ENCODE data around the gene FOXQ1.
A peak's percentile ranks its signal among the peaks of the same experiment; 100 is the strongest.

The FOXQ1 gene

DNA sequence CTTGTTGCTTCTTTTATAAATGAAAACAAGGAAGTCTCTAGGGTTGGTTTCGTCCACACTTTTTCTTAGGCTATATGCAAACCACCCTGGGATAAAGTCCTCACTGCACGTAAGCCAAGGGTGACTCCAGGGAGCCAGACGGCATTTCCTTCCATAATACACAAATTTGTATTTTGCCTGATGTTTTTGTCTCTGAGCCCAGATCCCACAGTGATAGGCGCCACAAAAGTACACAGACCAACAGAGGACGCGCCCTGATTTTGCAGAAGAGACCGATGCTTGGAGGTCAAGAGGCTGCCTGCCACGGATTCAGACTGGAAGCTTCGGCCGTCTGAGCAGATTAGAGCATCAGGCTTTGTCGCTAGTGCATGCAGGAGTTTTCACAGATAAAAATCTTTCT lies 22.8 kb downstream of the FOXQ1 start:
- no peak for TF ChIP-seq TAF1 (IDR thresholded peaks at IDR 0.05; ENCODE audit: borderline replicate concordance, insufficient read depth, low read length)
- no peak for TF ChIP-seq SIN3A (IDR thresholded peaks at IDR 0.05; ENCODE audit: borderline replicate concordance, insufficient read depth, low read length)
- TF ChIP-seq FOXP2 (optimal IDR thresholded peaks at IDR 0.05; ENCODE audit: borderline replicate concordance, extremely low read depth, extremely low read length, insufficient read depth), result peak; percentile 63
- TF ChIP-seq, protein P1, sequence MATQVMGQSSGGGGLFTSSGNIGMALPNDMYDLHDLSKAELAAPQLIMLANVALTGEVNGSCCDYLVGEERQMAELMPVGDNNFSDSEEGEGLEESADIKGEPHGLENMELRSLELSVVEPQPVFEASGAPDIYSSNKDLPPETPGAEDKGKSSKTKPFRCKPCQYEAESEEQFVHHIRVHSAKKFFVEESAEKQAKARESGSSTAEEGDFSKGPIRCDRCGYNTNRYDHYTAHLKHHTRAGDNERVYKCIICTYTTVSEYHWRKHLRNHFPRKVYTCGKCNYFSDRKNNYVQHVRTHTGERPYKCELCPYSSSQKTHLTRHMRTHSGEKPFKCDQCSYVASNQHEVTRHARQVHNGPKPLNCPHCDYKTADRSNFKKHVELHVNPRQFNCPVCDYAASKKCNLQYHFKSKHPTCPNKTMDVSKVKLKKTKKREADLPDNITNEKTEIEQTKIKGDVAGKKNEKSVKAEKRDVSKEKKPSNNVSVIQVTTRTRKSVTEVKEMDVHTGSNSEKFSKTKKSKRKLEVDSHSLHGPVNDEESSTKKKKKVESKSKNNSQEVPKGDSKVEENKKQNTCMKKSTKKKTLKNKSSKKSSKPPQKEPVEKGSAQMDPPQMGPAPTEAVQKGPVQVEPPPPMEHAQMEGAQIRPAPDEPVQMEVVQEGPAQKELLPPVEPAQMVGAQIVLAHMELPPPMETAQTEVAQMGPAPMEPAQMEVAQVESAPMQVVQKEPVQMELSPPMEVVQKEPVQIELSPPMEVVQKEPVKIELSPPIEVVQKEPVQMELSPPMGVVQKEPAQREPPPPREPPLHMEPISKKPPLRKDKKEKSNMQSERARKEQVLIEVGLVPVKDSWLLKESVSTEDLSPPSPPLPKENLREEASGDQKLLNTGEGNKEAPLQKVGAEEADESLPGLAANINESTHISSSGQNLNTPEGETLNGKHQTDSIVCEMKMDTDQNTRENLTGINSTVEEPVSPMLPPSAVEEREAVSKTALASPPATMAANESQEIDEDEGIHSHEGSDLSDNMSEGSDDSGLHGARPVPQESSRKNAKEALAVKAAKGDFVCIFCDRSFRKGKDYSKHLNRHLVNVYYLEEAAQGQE (IDR thresholded peaks at IDR 0.05; ENCODE audit: insufficient read depth in 1 of 2, low read depth in 2 of 2, low read length in 2 of 2), result no peak
- no peak for TF ChIP-seq POLR2AphosphoS5 (IDR thresholded peaks at IDR 0.05; ENCODE audit: low read depth, low read length)

DNA sequence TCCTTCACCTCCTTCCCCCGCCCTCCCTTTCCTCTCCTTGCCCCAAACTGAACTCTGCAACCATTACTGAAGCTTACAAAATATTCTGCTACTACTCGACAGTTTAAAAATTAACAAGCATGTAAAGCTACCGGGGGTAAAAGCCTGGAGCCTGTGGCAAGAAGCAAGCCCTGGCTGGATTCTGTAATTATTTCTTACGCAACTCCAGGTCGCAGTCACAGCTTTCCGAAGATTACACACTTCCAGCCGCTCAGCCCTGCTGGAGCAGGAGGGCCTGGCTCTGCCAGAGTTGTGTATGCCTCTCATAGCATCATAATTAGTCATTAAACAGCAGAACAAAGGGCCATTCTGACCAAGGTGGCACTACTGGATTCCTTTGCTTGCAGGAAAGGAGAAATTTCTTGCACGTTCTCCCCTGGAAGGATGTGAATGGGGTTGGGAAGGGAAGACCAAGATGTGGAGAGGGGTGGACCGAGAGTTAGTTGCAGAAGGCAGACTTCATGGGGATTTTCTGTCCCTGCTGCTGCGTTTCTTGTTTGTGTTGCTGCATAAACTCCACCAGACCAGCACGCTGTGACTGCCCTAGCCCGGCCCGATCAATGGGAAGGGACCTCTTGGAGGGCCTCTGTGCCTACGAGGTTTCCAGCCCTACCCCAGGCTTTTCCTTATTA lies 23.6 kb downstream of the FOXQ1 start:
- TF ChIP-seq, protein P1 (IDR thresholded peaks at IDR 0.05; ENCODE audit: insufficient read depth in 1 of 2, low read depth in 2 of 2, low read length in 2 of 2), result peak in 1 of 2 experiments; percentile 54; a peak in 1 of 4 replicates
- TF ChIP-seq POLR2AphosphoS5 (IDR thresholded peaks at IDR 0.05; ENCODE audit: low read depth, low read length), result no peak
- TF ChIP-seq FOXP2 (optimal IDR thresholded peaks at IDR 0.05; ENCODE audit: borderline replicate concordance, extremely low read depth, extremely low read length, insufficient read depth), result peak; percentile 16
- TF ChIP-seq TAF1 (IDR thresholded peaks at IDR 0.05; ENCODE audit: borderline replicate concordance, insufficient read depth, low read length), result no peak

DNA sequence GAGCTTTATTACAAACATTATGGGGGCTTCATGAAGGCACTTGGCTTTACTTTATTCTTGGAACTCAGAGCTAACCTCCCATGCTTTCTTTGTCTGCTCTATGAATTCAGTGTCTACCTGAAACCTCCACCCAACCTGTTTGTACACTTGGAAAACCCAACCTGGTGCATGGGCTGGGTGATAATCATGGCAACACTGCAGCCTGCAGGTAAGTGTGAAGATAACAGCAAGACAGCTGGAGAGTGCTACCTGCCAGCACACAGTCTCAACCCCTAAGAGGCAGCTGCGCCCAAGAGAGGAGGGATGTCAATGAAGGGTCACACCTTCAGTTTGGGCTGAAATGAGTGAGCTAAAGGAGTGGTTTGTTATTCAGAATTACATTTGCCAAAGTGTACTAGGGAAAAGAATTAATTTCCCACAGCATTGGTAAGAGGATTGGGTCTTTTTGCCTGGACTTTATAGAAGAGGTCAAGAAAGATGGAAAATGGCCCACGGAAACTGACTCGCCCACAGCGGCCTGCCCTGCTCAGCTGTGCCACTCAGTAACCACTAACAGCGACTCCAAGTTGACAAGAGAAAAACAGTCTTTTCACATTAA lies 24.4 kb downstream of the FOXQ1 start:
- TF ChIP-seq SIN3A (IDR thresholded peaks at IDR 0.05; ENCODE audit: borderline replicate concordance, insufficient read depth, low read length), result no peak
- no peak for TF ChIP-seq TAF1 (IDR thresholded peaks at IDR 0.05; ENCODE audit: borderline replicate concordance, insufficient read depth, low read length)
- TF ChIP-seq FOXP2 (optimal IDR thresholded peaks at IDR 0.05; ENCODE audit: borderline replicate concordance, extremely low read depth, extremely low read length, insufficient read depth), result no peak
- no peak for TF ChIP-seq POLR2AphosphoS5 (IDR thresholded peaks at IDR 0.05; ENCODE audit: low read depth, low read length)
- TF ChIP-seq, protein P1 (IDR thresholded peaks at IDR 0.05; ENCODE audit: insufficient read depth in 1 of 2, low read depth in 2 of 2, low read length in 2 of 2), result no peak

DNA sequence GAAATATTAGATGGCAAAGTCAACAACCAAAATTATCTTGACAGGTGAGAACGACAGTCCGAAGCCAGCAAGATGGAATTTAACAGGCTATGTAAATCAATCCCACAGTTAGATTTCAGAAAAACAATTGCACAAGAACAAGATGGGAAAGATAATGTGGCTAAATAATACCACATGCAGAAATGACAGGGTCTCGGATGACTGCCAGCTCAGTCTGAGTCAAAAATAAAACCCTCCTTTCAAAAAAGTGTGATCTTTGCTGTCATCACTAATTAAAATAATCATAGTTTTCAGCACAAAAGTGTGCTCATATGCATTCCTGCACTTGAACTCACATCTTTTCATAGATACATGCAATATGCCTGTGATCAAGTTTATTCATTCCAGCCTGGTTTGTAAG lies 25.9 kb downstream of the FOXQ1 start:
- TF ChIP-seq TAF1 (IDR thresholded peaks at IDR 0.05; ENCODE audit: borderline replicate concordance, insufficient read depth, low read length), result no peak
- no peak for TF ChIP-seq POLR2AphosphoS5 (IDR thresholded peaks at IDR 0.05; ENCODE audit: low read depth, low read length)
- no peak for TF ChIP-seq FOXP2 (optimal IDR thresholded peaks at IDR 0.05; ENCODE audit: borderline replicate concordance, extremely low read depth, extremely low read length, insufficient read depth)
- TF ChIP-seq, protein P1 (IDR thresholded peaks at IDR 0.05; ENCODE audit: insufficient read depth in 1 of 2, low read depth in 2 of 2, low read length in 2 of 2), result no peak
- no peak for TF ChIP-seq SIN3A (IDR thresholded peaks at IDR 0.05; ENCODE audit: borderline replicate concordance, insufficient read depth, low read length)
